Inflammatory macrophage treated with lipopolysaccharide for 1 hour (primary cell): ENCODE measurements around the gene PLAGL1.
A peak's percentile ranks its signal among the peaks of the same experiment; 100 is the strongest.
"Not testable (repeated sequence)": the region's sequence is repeated elsewhere in the genome, so short reads cannot be mapped to it uniquely, and the experiment has no call there.

Experiments used
- DNase-seq, 2 donors: peaks; one replicate each; pipeline ENCODE4 v3.0.0-alpha.2; 2020 to 2022

PLAGL1 gene

DNA sequence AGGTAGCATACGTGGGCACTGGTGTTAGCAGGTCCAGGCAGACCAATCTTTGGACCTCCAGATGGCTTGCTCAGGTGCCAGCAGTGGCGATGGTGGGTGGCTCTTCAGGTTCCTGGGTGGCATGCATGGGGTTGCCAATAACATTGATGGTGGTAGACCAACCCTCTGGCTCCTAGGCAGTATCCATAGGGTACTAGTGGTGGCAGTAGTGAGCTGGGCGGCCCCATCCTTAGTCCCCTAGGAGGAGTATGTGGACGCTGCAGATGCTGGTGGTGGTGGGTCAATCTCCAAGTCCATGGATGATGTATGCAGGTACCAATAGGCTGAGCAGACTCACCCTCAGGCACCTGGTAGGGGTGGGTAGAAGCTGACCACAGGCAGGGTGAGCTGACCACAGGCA lies 73.2 kb downstream of the PLAGL1 start:
- DNase-seq = no peak

DNA sequence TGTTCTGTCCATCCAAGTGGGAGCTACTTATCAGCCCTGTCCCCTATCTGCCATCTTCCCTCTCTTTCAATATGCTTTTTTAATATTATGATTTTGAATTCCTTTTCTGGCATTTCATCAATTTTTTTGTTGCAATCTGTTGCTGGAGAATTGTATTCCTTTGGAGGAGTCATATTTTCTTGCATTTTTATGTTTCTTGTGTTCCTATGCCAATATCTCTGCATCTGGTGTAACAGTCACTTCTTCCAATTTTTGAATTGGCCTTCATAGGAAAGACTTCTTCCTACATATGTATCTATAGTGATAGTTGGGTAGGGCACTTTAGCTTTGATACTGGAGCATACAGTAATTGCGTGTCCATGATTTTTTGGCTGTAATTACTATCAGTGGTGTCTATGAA lies 73.7 kb downstream of the PLAGL1 start:
- DNase-seq = no peak

DNA sequence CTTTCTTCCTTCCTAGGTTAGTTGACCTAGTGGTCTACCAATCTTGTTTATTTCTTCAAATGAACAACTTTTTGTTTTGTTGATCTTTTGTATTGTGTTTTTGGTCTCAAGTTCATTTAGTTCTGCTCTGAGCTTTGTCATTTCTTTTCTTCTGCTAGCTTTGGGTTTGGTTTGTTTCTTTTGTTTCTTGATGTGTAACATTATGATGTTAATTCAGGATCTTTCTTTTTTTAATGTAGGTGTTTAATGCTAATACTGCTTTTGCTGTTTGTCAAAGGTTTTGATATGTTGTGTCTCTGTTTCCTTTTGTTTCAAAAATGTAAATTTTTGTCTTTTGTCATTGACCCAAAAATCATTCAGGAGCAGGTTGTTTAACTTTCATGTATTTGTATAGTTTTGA lies 78.1 kb downstream of the PLAGL1 start:
- DNase-seq = no peak

DNA sequence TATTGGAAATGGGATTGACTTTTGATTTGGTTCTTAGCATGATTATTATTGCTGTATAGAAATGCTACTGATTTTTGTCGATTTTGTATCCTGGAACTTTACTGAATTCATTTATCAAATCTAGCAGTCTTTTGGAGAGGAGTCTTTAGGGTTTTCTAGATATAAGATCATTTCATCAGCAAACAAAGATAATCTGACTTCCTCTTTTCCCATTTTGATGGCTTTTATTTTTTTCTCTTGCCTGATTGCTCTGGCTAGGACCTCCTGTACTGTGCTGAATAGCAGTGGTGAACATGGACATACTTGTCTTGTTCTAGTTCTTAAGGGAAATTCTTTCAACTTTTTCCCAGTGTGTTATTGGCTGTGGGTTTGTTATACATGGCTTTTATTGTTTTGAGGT lies 79.2 kb downstream of the PLAGL1 start:
- no peak for DNase-seq

DNA sequence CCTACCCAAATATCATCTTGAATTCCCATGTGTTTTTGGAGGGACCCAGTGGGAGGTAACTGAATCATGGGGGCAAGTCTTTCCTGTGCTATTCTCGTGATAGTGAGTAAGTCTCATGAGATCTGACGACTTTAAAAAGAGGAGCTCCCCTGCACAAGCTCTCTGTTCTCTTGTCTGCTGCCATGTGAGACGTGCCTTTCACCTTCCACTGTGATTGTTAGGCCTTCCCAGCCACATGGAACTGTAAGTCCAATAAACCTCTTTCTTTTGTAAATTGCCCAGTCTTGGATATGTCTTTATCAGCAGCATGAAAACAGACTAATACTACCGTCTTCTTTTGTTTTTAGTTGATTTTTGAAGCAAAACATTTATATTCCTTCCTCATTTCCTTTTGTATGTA lies 91.0 kb downstream of the PLAGL1 start:
- DNase-seq = not testable (repeated sequence)

DNA sequence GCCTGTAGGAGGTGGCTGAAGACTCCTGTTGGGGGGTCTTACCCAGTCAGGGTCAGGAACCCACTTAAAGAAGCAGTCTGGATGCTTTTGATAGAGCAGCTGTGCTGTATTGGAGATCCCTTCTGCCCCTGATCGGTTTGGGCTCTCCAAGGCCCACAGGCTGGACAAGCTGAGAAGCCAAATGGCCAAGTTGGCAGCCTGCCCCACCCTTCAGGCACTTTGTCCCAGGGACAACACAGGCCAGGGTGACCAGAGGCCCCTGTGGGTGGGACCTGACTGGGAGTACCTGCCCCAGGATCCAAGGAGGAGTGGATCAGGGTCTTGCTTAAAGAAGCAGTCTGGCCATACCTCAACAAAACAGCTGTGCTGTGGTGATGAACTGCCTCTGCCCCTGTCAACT lies 95.4 kb downstream of the PLAGL1 start:
- no peak for DNase-seq

DNA sequence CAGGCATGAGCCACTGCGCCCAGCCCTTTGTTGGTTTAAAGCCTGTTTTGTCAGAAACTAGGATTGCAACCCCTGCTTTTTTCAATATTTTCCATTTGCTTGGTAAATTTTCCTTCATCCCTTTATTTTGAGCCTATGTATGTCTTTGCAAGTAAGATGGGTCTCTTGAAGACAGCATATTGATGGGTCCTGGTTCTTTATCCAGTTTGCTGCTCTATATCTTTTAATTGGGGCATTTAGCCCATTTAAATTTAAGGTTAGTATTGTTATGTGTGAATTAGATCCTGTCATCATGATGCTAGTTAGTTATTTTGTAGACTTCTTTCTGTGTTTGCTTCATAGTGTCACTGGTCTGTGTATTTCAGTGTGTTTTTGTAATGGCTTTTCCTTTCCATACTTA lies 97.0 kb downstream of the PLAGL1 start:
- DNase-seq = no peak

DNA sequence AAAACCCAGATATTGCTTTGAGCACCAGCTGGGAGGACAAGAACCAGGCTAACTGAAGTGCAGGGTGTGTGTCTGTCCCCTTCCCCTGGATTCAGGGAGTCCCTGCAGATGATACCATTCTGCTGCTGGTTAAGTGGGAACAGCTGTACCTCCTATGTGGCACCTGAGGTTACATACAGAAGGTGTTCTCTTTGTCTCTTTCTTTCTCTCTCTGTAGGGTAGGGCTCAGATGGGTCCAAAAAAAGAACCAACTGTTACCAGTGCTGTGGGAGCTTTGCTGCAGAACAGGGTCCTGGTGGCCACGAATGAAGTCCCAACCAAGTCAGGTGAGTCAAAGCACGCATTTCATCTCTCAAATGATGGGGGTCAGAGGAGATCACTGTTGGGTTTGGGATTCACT lies 105.2 kb downstream of the PLAGL1 start:
- no peak for DNase-seq

DNA sequence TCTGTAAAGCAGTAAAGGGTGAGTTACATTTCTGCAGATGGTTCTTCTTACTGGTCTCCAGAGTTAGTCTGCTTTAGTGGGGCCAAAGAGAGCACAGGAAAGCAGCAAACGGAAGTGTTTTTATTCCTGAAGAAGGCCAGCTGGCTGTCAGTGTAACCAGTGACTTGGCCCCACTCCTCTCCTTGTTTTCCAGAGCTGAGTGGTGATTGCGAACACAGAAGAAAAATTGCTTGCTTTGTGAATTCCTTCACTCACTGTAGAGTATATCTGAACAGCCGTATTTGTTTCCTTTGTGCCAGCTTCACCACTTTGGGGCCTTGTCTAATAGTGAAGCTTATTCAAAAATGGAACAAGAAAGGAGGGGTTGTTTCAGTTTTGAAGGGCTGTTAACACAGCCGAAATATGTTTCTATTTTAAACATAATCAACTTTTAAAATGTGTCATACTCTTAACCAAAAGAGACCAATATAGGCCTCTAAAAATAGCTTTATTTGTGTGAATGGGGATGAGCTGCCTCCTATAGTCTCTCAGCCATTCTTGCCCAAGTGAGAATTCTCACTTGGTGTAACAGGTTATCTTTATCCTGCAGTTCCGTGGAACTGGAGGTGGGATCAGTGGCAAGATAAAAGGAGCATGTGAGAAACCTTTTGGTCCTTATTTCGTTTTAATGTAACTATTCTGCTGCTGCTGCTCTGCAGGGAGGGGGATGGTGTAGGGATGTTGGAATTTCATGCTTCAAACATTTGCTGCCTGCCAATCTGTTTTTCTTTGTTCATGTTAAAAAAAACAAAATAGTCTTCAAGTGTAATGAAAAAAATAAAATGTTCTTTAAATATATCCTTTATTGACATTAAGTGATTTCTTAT lies 105.9 kb downstream of the PLAGL1 start:
- DNase-seq = no peak

DNA sequence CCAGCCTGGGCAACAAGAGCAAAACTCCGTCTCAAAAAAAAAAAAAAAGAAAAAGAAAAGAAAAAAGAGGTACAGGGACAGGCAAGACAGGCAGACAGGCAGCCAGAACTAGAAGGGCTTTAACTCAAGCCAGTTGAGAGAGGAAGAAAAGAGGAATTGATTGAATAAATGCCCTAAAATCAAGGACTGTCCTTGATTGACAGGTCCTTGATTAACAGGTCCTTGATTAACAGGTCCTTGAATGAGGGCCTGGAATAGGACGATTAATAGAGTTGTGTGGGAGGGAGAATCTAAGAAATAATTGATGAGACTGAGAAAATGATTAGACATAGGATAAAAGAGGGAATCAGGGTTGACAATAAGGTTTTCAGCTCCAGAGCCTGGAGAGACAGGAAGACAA lies 107.7 kb downstream of the PLAGL1 start:
- no peak for DNase-seq

DNA sequence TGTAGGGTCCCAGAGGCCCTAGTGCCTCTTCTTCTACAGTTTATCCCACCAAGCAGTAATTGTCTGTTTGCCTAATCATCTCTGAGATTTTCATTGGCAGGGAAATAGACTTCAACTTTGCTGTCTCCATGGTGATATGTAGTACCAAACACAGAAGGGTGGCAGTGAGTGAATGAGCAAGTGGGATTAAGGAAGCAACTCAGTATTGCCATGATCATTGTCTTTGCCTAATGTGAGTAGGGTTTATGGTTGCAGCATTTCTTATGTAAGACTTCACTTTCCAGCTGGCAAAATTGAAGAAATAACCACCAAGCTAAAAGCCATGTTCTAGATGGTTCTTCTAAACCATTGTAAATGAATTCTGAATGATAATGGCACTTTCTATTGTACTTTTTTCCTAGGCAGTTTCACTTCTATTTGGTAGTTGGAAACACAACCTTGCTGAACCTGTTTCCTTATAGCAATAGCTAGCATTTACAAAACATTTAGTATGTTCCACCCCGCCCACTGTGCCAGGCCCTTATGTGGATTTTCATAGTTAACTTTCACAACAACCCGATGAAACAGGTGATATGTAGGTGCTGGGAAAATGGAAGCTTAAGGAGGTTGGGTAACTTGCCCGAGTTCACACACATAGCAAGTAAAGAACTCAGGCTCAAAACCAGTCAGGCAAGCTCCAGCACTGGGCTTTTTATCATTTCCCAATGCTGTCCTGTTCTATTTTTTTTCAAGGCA lies 111.8 kb downstream of the PLAGL1 start:
- DNase-seq = peak; percentile 41 to 65

DNA sequence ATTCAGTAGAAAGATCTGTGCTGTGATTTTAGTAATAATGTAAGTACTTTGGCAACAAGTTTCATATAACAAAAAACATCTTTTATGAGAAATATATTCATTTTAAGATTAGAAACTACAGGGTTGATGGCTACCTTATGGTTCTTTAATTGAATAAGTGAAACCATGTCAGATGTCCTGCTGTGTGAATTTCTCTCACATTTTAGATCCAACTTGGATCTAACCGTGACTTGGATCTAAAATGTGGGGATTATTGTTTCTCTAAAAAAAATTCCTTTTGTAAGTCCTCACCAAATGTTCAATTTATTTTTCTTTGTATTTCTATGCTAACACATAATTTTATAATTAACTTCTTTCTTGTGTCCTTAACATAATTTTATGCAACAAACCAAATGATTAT lies 113.4 kb downstream of the PLAGL1 start:
- DNase-seq = no peak
